Nephron progenitor cell (in vitro differentiated cells): ENCODE measurements around the gene NAE1.

Experiments
- DNase-seq: peaks from one replicate; pipeline ENCODE4 v3.0.0; 2021
- H3K27ac Mint-ChIP-seq: 2 replicates; pipeline ENCODE4 v1.8.0; 2021; ENCODE audit warnings: mild to moderate bottlenecking, moderate library complexity, mixed read lengths
- H3K27me3 Mint-ChIP-seq: 2 replicates; pipeline ENCODE4 v1.8.0; 2021; ENCODE audit warnings: mild to moderate bottlenecking, low read depth, mixed read lengths; ENCODE audit not compliant: poor library complexity
- H3K36me3 Mint-ChIP-seq: 2 replicates; pipeline ENCODE4 v1.8.0; 2021; ENCODE audit warnings: low read depth, mixed read lengths
- H3K4me1 Mint-ChIP-seq: 2 replicates; pipeline ENCODE4 v1.8.0; 2021; ENCODE audit warnings: mixed read lengths
- H3K4me3 Mint-ChIP-seq: 2 replicates; pipeline ENCODE4 v1.8.0; 2021; ENCODE audit warnings: mild to moderate bottlenecking, moderate library complexity, mixed read lengths
- H3K9me3 Mint-ChIP-seq: 2 replicates; pipeline ENCODE4 v1.8.0; 2021; ENCODE audit warnings: mild to moderate bottlenecking, moderate library complexity, mixed read lengths
- CTCF ChIP-seq: fragments of 200-600 bp; sonication (generic); IDR thresholded peaks from 2 replicates; pipeline ENCODE4 v1.5.0; 2021; ENCODE audit warnings: antibody characterized with exemption

Gene NAE1

GRCh38 chr16:66859397-66860068, 28.8 kb upstream of the NAE1 start:
- no peaks in the 10 kb centered on the region for H3K9me3 Mint-ChIP-seq

DNA sequence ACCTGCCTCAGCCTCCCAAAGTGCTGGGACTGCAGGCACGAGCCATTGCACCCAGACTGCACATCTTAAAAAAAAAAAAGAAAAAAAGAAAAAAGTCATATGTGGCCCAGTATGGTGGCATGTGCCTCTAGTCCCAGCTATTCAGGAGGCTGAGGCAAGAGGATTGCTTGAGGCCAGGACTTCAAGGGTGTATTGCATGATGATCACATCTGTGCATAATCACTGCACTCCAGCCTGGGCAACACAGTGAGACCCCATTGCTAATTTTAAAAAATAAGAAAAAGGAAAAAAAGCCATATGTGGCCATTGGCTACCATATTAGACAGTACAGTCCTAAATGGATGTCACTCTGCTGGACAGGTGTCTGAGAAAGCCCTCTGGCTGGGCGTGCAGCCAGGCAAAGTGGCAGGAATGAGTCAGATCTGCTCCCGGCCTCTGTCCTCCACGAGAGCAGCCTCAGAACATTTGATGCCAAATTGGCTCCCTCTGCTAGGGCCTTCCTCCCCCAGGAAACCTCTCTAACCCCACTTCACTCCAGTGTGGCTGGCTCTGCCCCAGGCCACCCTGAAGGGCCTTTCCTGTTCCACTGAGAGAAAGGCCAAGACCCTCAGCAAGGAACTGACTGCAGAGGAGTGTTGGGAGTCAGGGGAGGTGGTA, 28.1 kb upstream of the NAE1 start:
- Mint-ChIP-seq H3K27me3 (peaks cover 3% of the 10 kb centered on the region), H3K4me1 (no peaks in the 10 kb centered on the region), H3K36me3 (no peaks in the 10 kb centered on the region), H3K27ac (peak overlapping the region; percentile 32), H3K4me3 (no peak overlapping the region), H3K9me3 (no peaks in the 10 kb centered on the region)
- DNase-seq = no peak
- no peak for TF ChIP-seq CTCF

More at GRCh38 chr16:66859397-66860068, 28.8 kb upstream of the NAE1 start:
- Mint-ChIP-seq H3K4me3 (no peak overlapping the region), H3K27ac (peak overlapping the region; percentile 32), H3K27me3 (peaks cover 2% of the 10 kb centered on the region), H3K4me1 (no peaks in the 10 kb centered on the region), H3K36me3 (no peaks in the 10 kb centered on the region)
- no peak for DNase-seq
- no peak for TF ChIP-seq CTCF

DNA sequence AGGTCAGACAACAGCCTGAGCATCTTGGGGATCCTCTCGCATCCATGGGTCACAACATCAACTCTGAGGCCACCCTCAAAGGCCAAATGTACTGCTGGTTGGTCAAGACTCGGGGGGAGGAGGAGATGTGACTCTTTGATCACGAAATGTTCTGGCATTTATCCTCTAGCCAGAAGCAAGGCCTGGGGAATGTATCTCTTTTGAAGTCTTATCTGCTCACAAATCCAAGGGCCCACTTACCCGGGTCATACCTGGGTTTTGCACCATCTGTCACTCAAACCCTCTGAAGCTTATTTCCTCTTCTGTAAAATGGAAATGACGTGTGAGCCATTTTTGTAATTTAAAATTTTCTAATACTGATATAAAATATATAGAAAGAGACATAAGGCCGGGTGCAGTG, 26.7 kb upstream of the NAE1 start:
- Mint-ChIP-seq H3K4me1 (no peaks in the 10 kb centered on the region), H3K27ac (no peak overlapping the region), H3K9me3 (no peaks in the 10 kb centered on the region), H3K36me3 (no peaks in the 10 kb centered on the region), H3K4me3 (no peak overlapping the region), H3K27me3 (peaks cover 3% of the 10 kb centered on the region)
- no peak for TF ChIP-seq CTCF
- no peak for DNase-seq

GRCh38 chr16:66856801-66857200, 26.0 kb upstream of the NAE1 start:
- H3K27ac Mint-ChIP-seq = no peak overlapping the region

GRCh38 chr16:66856184-66856730, 25.5 kb upstream of the NAE1 start:
- Mint-ChIP-seq H3K4me3 (no peak overlapping the region), H3K36me3 (no peaks in the 10 kb centered on the region), H3K27me3 (peaks cover 8% of the 10 kb centered on the region), H3K27ac (no peak overlapping the region), H3K9me3 (no peaks in the 10 kb centered on the region), H3K4me1 (no peaks in the 10 kb centered on the region)
- DNase-seq = no peak
- no peak for TF ChIP-seq CTCF

More at GRCh38 chr16:66856801-66857200, 26.0 kb upstream of the NAE1 start:
- H3K27me3 Mint-ChIP-seq = peaks cover 3% of the 10 kb centered on the region
- DNase-seq = no peak
- TF ChIP-seq CTCF = no peak
- H3K4me1 Mint-ChIP-seq = no peaks in the 10 kb centered on the region
- no peaks in the 10 kb centered on the region for H3K9me3 Mint-ChIP-seq
- H3K36me3 Mint-ChIP-seq = no peaks in the 10 kb centered on the region
- no peak overlapping the region for H3K4me3 Mint-ChIP-seq
